Tibial artery (tissue), 4 donors: ENCODE measurements around the gene PLA2G3.

Experiments
- DNase-seq, 2 donors: peaks; one replicate each; pipeline ENCODE4 v3.0.0-alpha.2; 2019
- H3K27ac ChIP-seq, 2 donors: fragments of 200-600 bp; sonication (generic) in 1 of 2; 1 replicate in 1 of 2; 2 replicates in 1 of 2; pipeline ENCODE4 v1.5.1; 2018 to 2019; ENCODE audit warnings: mild to moderate bottlenecking in 1 of 2
- H3K27me3 ChIP-seq, 2 donors: fragments of 200-600 bp; sonication (generic) in 1 of 2; one replicate each; pipeline versions ENCODE4 v1.5.1 to v1.6.0; 2016 to 2019
- H3K36me3 ChIP-seq, 3 donors: fragments of 200-600 bp; sonication (generic) in 2 of 3; one replicate each; pipeline ENCODE4 v1.5.1; 2016 to 2019; ENCODE audit warnings: mild to moderate bottlenecking in 2 of 3
- H3K4me1 ChIP-seq, 4 donors: fragments of 200-600 bp; sonication (generic) in 2 of 4; 1 replicate in 3 of 4; 2 replicates in 1 of 4; pipeline ENCODE4 v1.5.1; 2016 to 2019
- H3K4me3 ChIP-seq, 2 donors: fragments of 200-600 bp; sonication (generic) in 1 of 2; 1 replicate in 1 of 2; 2 replicates in 1 of 2; pipeline ENCODE4 v1.5.1; 2018 to 2019; ENCODE audit warnings: mild to moderate bottlenecking in 2 of 2
- H3K9me3 ChIP-seq, 3 donors: fragments of 200-600 bp; sonication (generic) in 1 of 3; one replicate each; pipeline ENCODE4 v1.5.1; 2016 to 2019
- intact Hi-C: fragments of 100-400 bp; cut with DNase I; formaldehyde crosslinking; loops from one replicate; pipeline ENCODE4 v1.15.0; 2023; ENCODE audit warnings: low total_unique reads
- TF ChIP-seq, protein P1 (sequence below), 2 experiments: fragments of 200-600 bp in 1 of 2; fragments of 450-650 bp in 1 of 2; IDR thresholded peaks; one replicate each; pipeline ENCODE4 v1.5.1; 2017 to 2019; ENCODE audit warnings: antibody characterized with exemption in 2 of 2, mild to moderate bottlenecking in 1 of 2, moderate library complexity in 1 of 2

Gene PLA2G3

DNA sequence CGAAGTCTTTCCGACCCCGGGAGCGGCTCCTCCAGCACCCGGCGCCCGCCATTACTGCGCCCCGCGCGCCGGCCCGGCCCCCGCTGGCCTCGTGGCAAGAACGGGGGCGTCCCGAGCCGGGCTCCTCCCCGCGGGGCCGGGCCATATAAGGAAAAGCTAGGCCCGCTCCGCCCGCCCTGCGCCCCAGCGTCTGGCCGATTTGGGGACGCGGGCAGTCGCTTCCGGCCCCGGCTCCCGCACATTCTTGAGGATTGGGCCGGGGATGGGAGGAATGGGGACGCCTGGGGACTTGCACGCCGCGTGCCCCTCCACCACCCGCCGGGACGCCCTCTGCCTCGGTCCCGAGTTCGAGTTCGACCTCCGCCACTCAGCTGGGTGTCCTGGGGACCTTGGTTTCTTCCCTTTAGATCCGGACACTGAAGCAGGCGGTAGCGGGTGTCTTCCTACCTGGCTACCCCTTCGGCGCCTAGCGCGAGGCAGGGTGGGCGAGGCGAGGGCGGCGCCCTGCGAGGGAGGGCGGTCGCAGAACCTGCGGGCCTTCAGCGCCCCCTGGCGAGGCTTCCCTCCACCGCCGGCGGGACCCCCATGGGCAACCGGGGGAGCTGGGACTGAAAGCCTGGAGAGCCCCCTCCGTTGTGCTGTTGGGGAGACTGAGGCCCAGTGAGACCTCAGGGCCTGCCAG is 55.4 kb downstream of the PLA2G3 start:
- peak overlapping the region; percentile 99 to 100 for H3K27ac ChIP-seq
- H3K9me3 ChIP-seq, result no peaks in the 10 kb centered on the region
- peak; percentile 91 to 95 for DNase-seq
- no peaks in the 10 kb centered on the region for H3K27me3 ChIP-seq
- intact Hi-C loops, result loop anchor here (1.0 to 5.0 kb wide), 2 partner anchors 48 to 138 kb away; no protein-coding TSS in a partner anchor
- TF ChIP-seq, protein P1, sequence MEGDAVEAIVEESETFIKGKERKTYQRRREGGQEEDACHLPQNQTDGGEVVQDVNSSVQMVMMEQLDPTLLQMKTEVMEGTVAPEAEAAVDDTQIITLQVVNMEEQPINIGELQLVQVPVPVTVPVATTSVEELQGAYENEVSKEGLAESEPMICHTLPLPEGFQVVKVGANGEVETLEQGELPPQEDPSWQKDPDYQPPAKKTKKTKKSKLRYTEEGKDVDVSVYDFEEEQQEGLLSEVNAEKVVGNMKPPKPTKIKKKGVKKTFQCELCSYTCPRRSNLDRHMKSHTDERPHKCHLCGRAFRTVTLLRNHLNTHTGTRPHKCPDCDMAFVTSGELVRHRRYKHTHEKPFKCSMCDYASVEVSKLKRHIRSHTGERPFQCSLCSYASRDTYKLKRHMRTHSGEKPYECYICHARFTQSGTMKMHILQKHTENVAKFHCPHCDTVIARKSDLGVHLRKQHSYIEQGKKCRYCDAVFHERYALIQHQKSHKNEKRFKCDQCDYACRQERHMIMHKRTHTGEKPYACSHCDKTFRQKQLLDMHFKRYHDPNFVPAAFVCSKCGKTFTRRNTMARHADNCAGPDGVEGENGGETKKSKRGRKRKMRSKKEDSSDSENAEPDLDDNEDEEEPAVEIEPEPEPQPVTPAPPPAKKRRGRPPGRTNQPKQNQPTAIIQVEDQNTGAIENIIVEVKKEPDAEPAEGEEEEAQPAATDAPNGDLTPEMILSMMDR (IDR thresholded peaks at IDR 0.05), result peak; percentile 82 to 88
- peaks cover 0 to 81% (median 69%) of the 10 kb centered on the region in 4 donors for H3K4me1 ChIP-seq
- peak overlapping the region; percentile 90 to 92 for H3K4me3 ChIP-seq
- H3K36me3 ChIP-seq, result peaks cover 61 to 66% (median 61%) of the 10 kb centered on the region in 3 donors
